T follicular helper cell (primary cell): ENCODE measurements around the gene PGAP2.
"Not testable (repeated sequence)": the region's sequence is repeated elsewhere in the genome, so short reads cannot be mapped to it uniquely, and the experiment has no call there.

Source experiments
- DNase-seq: peaks from one replicate; pipeline ENCODE4 v3.0.0-alpha.2; 2020; ENCODE audit warnings: low read depth

Gene PGAP2

GRCh38 chr11:3854977-3855807 lies 46.8 kb downstream of the PGAP2 start, which contains the start of gene STIM1:
STIM1 (plus strand) TSS chr11:3855664; CDS start chr11:3856271, 607 bp downstream.
- DNase-seq, result peak; percentile 94

GRCh38 chr11:3855808-3856491 lies 47.6 kb downstream of the PGAP2 start:
- no peak for DNase-seq

DNA sequence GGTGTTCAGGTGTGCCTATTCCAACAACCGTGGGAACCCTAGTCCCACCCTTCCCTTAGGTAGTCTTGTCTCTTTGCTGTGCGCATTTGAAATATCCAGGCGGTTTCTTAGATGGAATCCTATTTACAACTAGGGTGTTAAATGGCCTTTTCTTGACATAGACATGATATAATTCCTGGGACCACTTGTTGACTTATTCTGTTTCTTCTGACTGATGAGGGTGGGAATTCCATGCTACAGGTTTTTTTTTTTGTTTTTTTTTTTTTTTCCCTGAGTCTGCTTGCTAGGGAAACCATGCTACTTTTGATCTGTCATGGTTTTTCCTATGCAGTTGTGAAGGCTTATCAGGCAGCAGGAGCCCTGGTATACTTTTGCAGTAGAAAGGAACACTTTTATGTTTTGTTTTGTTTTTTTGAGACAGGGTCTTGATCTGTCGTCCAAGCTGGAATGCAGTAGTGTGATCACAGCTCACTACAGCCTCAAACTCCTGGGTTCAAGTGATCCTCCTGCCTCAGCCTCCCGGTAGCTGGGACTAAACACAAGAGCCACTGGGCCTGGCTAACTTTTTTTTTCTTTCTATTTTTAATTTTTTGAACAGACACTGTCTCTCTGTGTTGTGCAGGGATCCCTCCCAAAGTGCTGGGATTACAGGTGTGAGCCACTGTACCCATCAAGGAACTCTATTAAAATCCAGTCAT lies 48.6 kb downstream of the PGAP2 start:
- DNase-seq, result no peak

GRCh38 chr11:3857628-3858027 lies 49.3 kb downstream of the PGAP2 start:
- no peak for DNase-seq

DNA sequence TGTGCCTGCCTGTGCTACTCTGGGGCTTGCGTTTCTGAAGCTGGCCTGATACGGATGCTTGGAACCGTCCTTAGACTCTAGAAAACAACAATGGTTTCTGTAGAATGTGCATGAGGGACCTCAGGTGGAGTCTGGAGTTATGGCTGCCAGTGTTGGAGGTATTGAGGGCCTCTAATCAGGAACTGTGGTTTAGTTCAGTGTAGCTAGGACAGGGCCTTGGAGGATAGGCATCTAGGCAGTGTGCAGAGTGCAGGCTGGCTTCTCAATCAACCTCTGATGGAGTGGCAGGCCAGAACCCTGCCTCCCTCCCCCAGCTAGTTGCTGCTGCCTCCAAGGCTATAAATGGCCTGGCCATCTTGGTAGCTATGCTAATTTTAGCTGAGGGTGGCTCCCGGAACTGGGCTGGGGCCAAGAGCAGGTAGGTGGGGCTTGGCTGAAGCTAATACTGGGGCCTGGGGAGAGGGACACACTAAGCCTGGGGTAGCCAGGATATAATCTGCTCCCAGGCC lies 51.1 kb downstream of the PGAP2 start:
- DNase-seq, result no peak

DNA sequence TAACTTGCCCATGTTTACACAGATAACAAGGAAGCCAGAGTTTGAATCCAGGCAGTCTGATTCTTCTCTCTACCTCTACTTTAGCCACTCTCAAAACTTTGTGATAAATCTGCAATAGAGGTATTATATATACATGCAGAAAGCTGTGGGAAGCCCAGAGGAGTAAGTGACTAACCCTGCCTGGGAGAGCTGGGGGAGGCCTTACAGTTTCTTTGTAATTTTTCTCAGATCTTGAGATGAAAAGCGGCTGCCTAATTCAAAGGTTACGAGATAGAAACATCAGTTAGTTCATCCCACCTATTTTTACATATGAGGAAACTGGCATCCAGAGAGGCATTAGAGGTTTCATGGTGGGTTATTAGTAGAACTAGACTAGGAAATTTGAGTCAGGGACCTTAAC lies 52.0 kb downstream of the PGAP2 start:
- no peak for DNase-seq

- DNase-seq, result not testable (repeated sequence)
Measured at GRCh38 chr11:3860898-3861393, 52.6 kb downstream of the PGAP2 start.

- no peak for DNase-seq
Measured at GRCh38 chr11:3861683-3862082, 53.3 kb downstream of the PGAP2 start.

GRCh38 chr11:3865388-3866193 lies 57.2 kb downstream of the PGAP2 start:
- no peak for DNase-seq

GRCh38 chr11:3866206-3866605 lies 57.8 kb downstream of the PGAP2 start:
- no peak for DNase-seq

DNA sequence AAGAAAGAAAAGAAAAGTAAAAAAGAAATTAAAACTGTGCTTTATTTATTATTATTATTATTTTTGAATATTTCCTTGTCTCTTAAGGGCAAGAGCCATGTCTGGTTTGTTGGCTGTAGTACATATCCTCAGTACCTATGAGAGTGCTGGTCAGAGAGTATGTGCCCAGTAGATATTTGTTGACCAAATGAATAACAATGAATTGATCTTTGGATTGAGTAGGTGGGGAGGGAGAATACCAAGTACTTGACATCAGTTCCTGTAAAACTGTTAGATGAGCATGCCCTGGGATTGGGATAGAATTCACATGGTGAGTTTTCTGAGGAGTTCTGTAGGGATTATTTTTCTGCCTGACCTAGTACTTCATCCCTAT lies 58.5 kb downstream of the PGAP2 start:
- no peak for DNase-seq

DNA sequence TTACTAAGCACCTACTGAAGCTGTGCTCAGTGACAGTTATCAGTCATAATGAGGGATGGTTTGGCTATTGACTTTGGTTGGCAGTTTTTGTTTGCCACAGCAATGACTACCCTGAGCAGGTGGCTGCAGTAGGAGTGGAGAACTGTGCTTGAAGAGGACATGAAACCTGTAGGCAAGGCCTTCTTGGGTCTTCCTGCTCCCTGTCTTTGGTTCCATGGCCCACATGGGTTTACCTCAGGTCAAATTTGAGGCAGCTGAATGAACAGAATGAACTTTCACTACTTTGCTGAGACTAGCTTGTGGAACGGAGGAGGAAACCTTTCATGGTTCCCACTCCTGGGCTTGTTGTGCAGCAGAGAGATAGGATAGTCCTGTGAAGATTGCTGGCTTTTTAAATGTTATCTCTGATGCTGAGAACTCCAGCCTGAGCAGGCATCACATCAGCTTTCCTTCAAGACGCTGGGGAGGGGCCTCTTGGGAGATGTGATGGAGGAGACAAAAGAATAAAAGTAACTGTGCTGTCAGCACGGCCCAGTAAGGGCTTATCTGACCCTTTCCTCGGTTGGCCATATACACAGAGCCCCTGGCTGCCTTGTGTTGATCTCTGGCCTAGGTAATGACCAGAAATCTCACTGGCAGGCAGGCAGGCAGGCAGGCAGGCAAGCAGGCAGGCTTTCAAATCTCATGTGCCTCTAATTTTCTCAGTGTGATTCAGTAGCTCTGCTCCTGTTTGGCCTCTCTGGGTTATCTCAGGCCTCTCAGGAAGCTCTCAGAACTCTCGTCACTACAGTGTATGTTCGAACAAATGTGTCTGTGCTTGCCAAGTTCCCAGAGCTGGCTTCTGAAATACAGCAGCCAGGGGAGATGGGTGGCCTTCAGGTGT lies 59.1 kb downstream of the PGAP2 start:
- no peak for DNase-seq

DNA sequence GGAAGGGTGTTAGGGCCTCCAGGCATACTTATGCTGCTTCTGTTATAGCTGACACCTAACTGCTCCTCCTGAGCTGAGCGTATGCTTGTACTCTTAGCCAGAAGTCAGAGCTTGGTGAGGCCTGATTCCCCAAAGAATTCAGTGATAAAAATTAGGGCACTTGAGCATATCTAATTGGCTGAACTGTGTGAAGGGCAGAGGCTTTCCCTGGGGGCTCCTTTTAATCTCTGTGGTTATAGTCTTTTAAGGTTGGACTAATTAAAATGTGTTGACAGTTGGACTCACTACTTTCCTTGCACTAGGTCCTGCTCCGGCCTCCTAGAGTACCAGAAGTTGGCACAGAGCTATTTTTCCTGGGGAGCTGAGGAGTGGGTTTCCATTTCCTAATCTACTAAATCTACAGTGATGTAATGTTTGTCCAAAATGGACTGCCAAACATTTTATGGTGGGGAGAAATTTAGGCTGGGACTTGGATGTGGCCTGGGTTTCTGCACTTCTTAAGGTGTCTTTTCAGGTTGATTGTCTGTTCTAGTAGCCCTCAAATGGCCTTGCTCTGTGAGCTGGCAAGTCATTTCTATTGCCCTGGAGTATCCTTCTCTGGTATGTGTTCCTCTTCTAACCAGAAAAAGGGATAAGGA lies 65.5 kb downstream of the PGAP2 start:
- no peak for DNase-seq
